Fibroblast of lung (primary cell): Measurements from ENCODE around the gene PCNT. TPM values are rescaled to one million over a fixed set of nuclear protein-coding genes. Genes with fewer than 3 reads are reported as not detected.

ENCODE experiments used
- DNase-seq, 2 donors: peaks; one replicate each; pipeline versions ENCODE4 v3.0.0 to v3.0.0-alpha.2; 2010; ENCODE audit warnings: low read depth in 2 of 2
- H2AFZ ChIP-seq: 2 replicates; pipeline ENCODE4 v1.5.1; 2012; ENCODE audit warnings: low read length, control low read depth, inconsistent platforms
- H3K27ac ChIP-seq: 2 replicates; pipeline ENCODE4 v1.5.1; 2011; ENCODE audit warnings: low read length, control low read depth; ENCODE audit not compliant: insufficient read depth
- H3K27me3 ChIP-seq: 2 replicates; pipeline ENCODE4 v1.5.1; 2011; ENCODE audit warnings: mild to moderate bottlenecking, low read length; ENCODE audit not compliant: control insufficient read depth, insufficient read depth
- H3K36me3 ChIP-seq: 2 replicates; pipeline ENCODE4 v1.5.1; 2011; ENCODE audit warnings: low read length; ENCODE audit not compliant: control insufficient read depth, insufficient read depth
- H3K4me1 ChIP-seq: 2 replicates; pipeline ENCODE4 v1.5.1; 2011; ENCODE audit warnings: low read length; ENCODE audit not compliant: control insufficient read depth, insufficient read depth; ENCODE audit errors: extremely low read depth
- H3K4me2 ChIP-seq: 2 replicates; pipeline ENCODE4 v1.5.1; 2011; ENCODE audit warnings: low read length, control low read depth; ENCODE audit not compliant: insufficient read depth; ENCODE audit errors: extremely low read depth
- H3K4me3 ChIP-seq, 4 experiments: fragments of 200-600 bp in 1 of 4; sonication (generic) in 1 of 4; replicated peaks in 1 of 4; 2 replicates each; pipeline ENCODE4 v1.5.1; 2011 to 2016; ENCODE audit warnings: low read length in 4 of 4, low read depth in 3 of 4, mild to moderate bottlenecking in 3 of 4, control low read depth in 2 of 4, inconsistent platforms in 1 of 4, mixed read lengths in 1 of 4; ENCODE audit not compliant: insufficient read depth in 1 of 4; ENCODE audit errors: control extremely low read depth in 1 of 4
- H3K79me2 ChIP-seq: 2 replicates; pipeline ENCODE4 v1.5.1; 2012; ENCODE audit warnings: mild to moderate bottlenecking, low read length, inconsistent platforms; ENCODE audit not compliant: control insufficient read depth, insufficient read depth
- H3K9ac ChIP-seq: 2 replicates; pipeline ENCODE4 v1.5.1; 2011; ENCODE audit warnings: mild to moderate bottlenecking, low read length, control low read depth; ENCODE audit not compliant: insufficient read depth
- H3K9me3 ChIP-seq: 2 replicates; pipeline ENCODE4 v1.5.1; 2012; ENCODE audit warnings: low read depth, low read length; ENCODE audit not compliant: control insufficient read depth, insufficient read depth
- H4K20me1 ChIP-seq: 2 replicates; pipeline ENCODE4 v1.5.1; 2011; ENCODE audit warnings: low read length; ENCODE audit not compliant: control insufficient read depth, insufficient read depth; ENCODE audit errors: extremely low read depth
- EZH2 ChIP-seq: IDR thresholded peaks from 2 replicates; pipeline ENCODE4 v1.5.1; 2012; ENCODE audit warnings: low read length, control low read depth, mild to moderate bottlenecking; ENCODE audit errors: missing control alignments
- polyA plus RNA-seq, 2 donors: library from polyadenylated mRNA; depleted of rRNA in 1 of 2; stranded (reverse) in 1 of 2; unstranded in 1 of 2; fragments of >200 nt; gene quantifications; 2 replicates each; pipeline ENCODE4 v1.2.1, GENCODE V29; 2011 to 2012; ENCODE audit warnings: missing spikeins in 1 of 2
- total RNA-seq: library from RNA; depleted of rRNA; stranded (reverse); fragments of >200 nt; gene quantifications from 2 replicates; pipeline ENCODE4 v1.2.1, GENCODE V29; 2014
- TF ChIP-seq, protein P1 (sequence below), 2 donors: IDR thresholded peaks in 1 of 2; conservative IDR thresholded peaks in 1 of 2; 1 replicate in 1 of 2; 2 replicates in 1 of 2; pipeline ENCODE4 v1.5.1; 2011 to 2012; ENCODE audit warnings: low read length in 2 of 2, control low read depth in 1 of 2, inconsistent platforms in 1 of 2, low read depth in 1 of 2, mild to moderate bottlenecking in 1 of 2

Gene PCNT
- total and polyA plus RNA-seq, 2 donors (not counting 1 experiment from before 2014, with no cell fraction given): 7.4 to 26.1 TPM

DNA sequence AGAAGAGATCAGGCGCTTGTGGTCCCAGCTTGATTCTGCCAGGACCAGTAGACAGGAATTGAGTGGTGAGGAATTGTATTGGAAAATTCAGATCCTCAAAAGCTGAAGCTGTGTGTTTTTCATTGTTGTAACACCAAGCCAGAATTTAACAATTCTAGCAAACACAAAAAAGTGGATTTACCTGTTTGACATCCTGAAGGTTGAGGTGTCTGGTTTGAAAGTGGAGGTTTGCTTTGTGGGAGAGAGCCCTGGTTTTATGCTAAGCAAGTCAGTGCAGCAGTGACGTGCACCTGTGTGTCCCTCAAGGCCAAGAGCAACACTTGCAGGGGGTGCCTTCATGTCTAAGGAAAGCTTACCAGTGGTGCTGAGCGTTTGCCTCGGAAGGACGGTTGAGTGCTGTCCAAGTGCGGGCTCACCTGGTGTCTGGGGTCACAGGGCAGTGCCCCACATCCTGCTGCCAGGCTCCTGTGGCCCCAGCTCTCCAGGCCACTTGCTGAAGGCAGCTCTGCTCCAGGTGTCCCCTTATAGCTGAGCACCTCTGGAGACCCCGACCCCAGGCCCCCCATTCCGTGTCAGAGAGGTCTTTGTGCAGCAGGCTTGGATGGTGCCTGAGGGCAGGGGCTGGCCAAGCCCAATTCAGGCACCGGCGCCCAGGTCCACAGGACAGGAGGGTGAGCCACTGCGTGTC, 27.7 kb downstream of the PCNT start:
- no peak for TF ChIP-seq EZH2
- TF ChIP-seq, protein P1, sequence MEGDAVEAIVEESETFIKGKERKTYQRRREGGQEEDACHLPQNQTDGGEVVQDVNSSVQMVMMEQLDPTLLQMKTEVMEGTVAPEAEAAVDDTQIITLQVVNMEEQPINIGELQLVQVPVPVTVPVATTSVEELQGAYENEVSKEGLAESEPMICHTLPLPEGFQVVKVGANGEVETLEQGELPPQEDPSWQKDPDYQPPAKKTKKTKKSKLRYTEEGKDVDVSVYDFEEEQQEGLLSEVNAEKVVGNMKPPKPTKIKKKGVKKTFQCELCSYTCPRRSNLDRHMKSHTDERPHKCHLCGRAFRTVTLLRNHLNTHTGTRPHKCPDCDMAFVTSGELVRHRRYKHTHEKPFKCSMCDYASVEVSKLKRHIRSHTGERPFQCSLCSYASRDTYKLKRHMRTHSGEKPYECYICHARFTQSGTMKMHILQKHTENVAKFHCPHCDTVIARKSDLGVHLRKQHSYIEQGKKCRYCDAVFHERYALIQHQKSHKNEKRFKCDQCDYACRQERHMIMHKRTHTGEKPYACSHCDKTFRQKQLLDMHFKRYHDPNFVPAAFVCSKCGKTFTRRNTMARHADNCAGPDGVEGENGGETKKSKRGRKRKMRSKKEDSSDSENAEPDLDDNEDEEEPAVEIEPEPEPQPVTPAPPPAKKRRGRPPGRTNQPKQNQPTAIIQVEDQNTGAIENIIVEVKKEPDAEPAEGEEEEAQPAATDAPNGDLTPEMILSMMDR (conservative IDR thresholded peaks at IDR 0.05 in 1 of 2, IDR thresholded peaks at IDR 0.05 in 1 of 2; ENCODE audit: low read depth in 1 of 2, low read length in 2 of 2): no peak
- Histone ChIP-seq H3K4me2 (no peak overlapping the region), H2AFZ (no peak overlapping the region), H3K27ac (no peak overlapping the region), H3K36me3 (peaks cover 35% of the 10 kb centered on the region), H3K9me3 (no peaks in the 10 kb centered on the region), H4K20me1 (no peaks in the 10 kb centered on the region), H3K9ac (no peak overlapping the region), H3K27me3 (no peaks in the 10 kb centered on the region), H3K79me2 (no peaks in the 10 kb centered on the region), H3K4me1 (no peaks in the 10 kb centered on the region), H3K4me3 (no peak overlapping the region)
- no peak for DNase-seq

DNA sequence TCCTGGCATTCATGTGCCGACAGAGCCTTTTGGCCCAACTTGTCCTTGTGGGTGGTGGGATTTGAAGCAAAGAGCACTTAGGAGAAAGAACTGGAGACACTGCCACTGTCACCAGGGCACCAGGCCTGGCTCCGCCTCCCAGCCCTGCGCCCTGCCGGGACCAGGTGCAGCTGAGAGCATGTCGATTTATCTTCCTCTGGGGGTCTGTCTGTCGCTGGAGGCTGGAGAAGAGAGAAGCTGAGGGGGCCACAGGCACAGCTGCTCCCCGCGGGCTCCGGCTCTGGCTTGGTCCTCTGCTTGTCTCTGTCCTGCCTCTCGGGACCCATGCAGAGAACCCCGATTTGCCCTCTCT, 28.2 kb downstream of the PCNT start:
- H3K79me2 ChIP-seq: no peaks in the 10 kb centered on the region
- H3K36me3 ChIP-seq: peaks cover 33% of the 10 kb centered on the region
- H2AFZ ChIP-seq: no peak overlapping the region
- TF ChIP-seq, protein P1 (conservative IDR thresholded peaks at IDR 0.05 in 1 of 2, IDR thresholded peaks at IDR 0.05 in 1 of 2; ENCODE audit: low read depth in 1 of 2, low read length in 2 of 2): no peak
- TF ChIP-seq EZH2: no peak
- no peak for DNase-seq
- no peaks in the 10 kb centered on the region for H3K4me1 ChIP-seq
- no peak overlapping the region for H3K4me2 ChIP-seq
- H3K9ac ChIP-seq: no peak overlapping the region
- H3K27me3 ChIP-seq: no peaks in the 10 kb centered on the region
- H3K9me3 ChIP-seq: no peaks in the 10 kb centered on the region
- no peak overlapping the region for H3K27ac ChIP-seq
- H4K20me1 ChIP-seq: no peaks in the 10 kb centered on the region
- H3K4me3 ChIP-seq: no peak overlapping the region

DNA sequence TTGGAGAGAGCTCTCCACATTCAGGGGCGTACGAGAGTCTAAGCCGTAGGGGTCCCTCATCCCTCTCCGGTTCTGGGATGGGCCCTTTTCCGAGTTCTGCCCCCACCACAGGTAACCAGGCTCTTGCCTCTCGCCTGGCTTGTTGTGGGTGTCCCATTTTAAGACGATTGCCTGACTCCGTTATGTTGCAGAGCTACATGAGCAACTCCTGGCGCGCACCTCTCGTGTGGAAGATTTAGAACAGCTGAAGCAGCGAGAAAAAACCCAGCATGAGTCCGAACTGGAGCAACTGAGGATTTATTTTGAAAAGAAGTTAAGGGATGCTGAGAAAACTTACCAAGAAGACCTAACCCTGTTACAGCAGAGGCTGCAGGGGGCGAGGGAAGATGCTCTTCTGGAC, 29.0 kb downstream of the PCNT start:
- no peak for DNase-seq
- no peaks in the 10 kb centered on the region for H3K27me3 ChIP-seq
- H3K36me3 ChIP-seq: peaks cover 33% of the 10 kb centered on the region
- no peaks in the 10 kb centered on the region for H4K20me1 ChIP-seq
- no peaks in the 10 kb centered on the region for H3K4me1 ChIP-seq
- no peak overlapping the region for H3K27ac ChIP-seq
- no peaks in the 10 kb centered on the region for H3K9me3 ChIP-seq
- H3K4me3 ChIP-seq: no peak overlapping the region
- H3K9ac ChIP-seq: no peak overlapping the region
- no peak overlapping the region for H2AFZ ChIP-seq
- H3K4me2 ChIP-seq: no peak overlapping the region
- H3K79me2 ChIP-seq: no peaks in the 10 kb centered on the region
- TF ChIP-seq EZH2: no peak
- TF ChIP-seq, protein P1 (conservative IDR thresholded peaks at IDR 0.05 in 1 of 2, IDR thresholded peaks at IDR 0.05 in 1 of 2; ENCODE audit: low read depth in 1 of 2, low read length in 2 of 2): no peak
